ENCODE results near the gene EIF2D.

EIF2D gene, protein sequence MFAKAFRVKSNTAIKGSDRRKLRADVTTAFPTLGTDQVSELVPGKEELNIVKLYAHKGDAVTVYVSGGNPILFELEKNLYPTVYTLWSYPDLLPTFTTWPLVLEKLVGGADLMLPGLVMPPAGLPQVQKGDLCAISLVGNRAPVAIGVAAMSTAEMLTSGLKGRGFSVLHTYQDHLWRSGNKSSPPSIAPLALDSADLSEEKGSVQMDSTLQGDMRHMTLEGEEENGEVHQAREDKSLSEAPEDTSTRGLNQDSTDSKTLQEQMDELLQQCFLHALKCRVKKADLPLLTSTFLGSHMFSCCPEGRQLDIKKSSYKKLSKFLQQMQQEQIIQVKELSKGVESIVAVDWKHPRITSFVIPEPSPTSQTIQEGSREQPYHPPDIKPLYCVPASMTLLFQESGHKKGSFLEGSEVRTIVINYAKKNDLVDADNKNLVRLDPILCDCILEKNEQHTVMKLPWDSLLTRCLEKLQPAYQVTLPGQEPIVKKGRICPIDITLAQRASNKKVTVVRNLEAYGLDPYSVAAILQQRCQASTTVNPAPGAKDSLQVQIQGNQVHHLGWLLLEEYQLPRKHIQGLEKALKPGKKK

GRCh38 chr1:206612129-206612876, at the start of gene EIF2D:
Gene EIF2D (minus strand): TSS chr1:206612465. CDS start chr1:206612342, 123 bp downstream.
- Histone ChIP-seq H3K36me3 (peaks cover 30% of the 10 kb centered on the region), H3K27me3 (no peaks in the 10 kb centered on the region), H3K9ac (peak within 1 kb of the TSS; percentile 92), H3K4me2 (peak within 1 kb of the TSS; percentile 97), H3K4me1 (peaks cover 35% of the 10 kb centered on the region), H3K4me3 (peak within 1 kb of the TSS; percentile 79), H3K27ac (peak within 1 kb of the TSS; percentile 90), H3K9me3 (no peaks in the 10 kb centered on the region), H4K20me1 (no peaks in the 10 kb centered on the region)
- no peak for TF ChIP-seq Cebpa-rat (IDR thresholded peaks at IDR 0.05)

- H3K4me2 ChIP-seq, result peak overlapping the region; percentile 95
- no peaks in the 10 kb centered on the region; the same call in 1 of the 2 replicates for H3K36me3 ChIP-seq
Observed at GRCh38 chr1:206661161-206661820, 49.0 kb upstream of the EIF2D start.

DNA sequence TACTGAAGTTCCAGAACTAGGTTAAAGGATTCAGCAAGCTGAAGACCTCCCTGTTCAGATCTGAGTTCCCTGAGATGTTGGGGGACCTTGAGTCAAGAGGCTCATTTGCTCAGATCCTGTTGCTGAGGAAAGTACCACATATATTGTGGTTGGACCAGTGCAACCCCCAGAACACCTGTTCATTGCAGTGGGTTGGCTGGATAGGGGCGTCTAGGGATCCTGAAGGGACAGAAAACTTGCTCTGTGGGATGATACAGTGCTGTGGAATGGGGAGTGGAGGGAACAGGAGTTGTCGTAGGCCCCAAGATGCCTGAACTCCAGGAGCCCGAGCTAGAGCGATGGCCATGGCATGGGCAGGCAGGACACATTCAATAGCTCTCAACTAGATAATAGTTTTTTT, 47.9 kb upstream of the EIF2D start:
- H3K27me3 ChIP-seq, result no peaks in the 10 kb centered on the region
- H3K36me3 ChIP-seq, result peaks cover 6% of the 10 kb centered on the region; the same call in 1 of the 2 replicates
- no peak for TF ChIP-seq Cebpa-rat (IDR thresholded peaks at IDR 0.05)
- H3K9ac ChIP-seq, result peak overlapping the region; percentile 90
- H3K4me3 ChIP-seq, result peak overlapping the region; percentile 59; the same call in 1 of the 2 replicates
- peaks cover 94% of the 10 kb centered on the region for H3K4me1 ChIP-seq
- peak overlapping the region; percentile 98 for H3K27ac ChIP-seq
- H3K9me3 ChIP-seq, result no peaks in the 10 kb centered on the region
- H3K4me2 ChIP-seq, result peak overlapping the region; percentile 95
- H4K20me1 ChIP-seq, result no peaks in the 10 kb centered on the region

More at GRCh38 chr1:206661161-206661820, 49.0 kb upstream of the EIF2D start:
- Histone ChIP-seq H3K9ac (peak overlapping the region; percentile 25; the same call in 1 of the 2 replicates), H3K4me3 (no peak overlapping the region), H3K27ac (peak overlapping the region; percentile 98), H3K9me3 (no peaks in the 10 kb centered on the region), H3K4me1 (peaks cover 94% of the 10 kb centered on the region), H4K20me1 (no peaks in the 10 kb centered on the region), H3K27me3 (no peaks in the 10 kb centered on the region)
- TF ChIP-seq Cebpa-rat (IDR thresholded peaks at IDR 0.05), result no peak

DNA sequence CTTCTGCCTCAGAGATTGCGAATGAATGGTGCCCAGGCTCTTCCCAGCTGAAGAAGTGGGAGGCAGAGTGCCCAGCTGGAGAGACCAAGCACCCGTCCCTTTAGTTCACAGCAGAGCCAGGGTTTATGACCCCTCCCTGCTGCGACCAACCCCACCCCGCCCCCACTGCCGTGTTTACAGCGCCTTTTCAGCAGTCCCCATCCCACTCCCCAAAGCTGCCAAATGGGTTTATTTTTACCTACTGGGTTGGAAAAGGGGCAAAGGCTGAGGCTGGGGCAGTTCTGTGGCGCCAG, 46.7 kb upstream of the EIF2D start:
- Histone ChIP-seq H3K4me2 (peak overlapping the region; percentile 95), H3K36me3 (peaks cover 11% of the 10 kb centered on the region; the same call in 1 of the 2 replicates), H3K27me3 (no peaks in the 10 kb centered on the region), H3K9ac (peak overlapping the region; percentile 90), H3K4me3 (peak overlapping the region; percentile 59), H3K27ac (peak overlapping the region; percentile 98), H3K9me3 (no peaks in the 10 kb centered on the region), H3K4me1 (peaks cover 96% of the 10 kb centered on the region), H4K20me1 (no peaks in the 10 kb centered on the region)
- TF ChIP-seq Cebpa-rat (IDR thresholded peaks at IDR 0.05), result no peak

GRCh38 chr1:206658264-206658980, 46.2 kb upstream of the EIF2D start:
- H3K36me3 ChIP-seq, result peaks cover 16% of the 10 kb centered on the region; the same call in 1 of the 2 replicates
- H3K9ac ChIP-seq, result peak overlapping the region; percentile 90
- peak overlapping the region; percentile 95 for H3K4me2 ChIP-seq

GRCh38 chr1:206657751-206658150, 45.5 kb upstream of the EIF2D start:
- Histone ChIP-seq H4K20me1 (peaks cover 9% of the 10 kb centered on the region; the same call in 1 of the 2 replicates), H3K4me2 (peak overlapping the region; percentile 95), H3K9ac (peak overlapping the region; percentile 90), H3K4me3 (peak overlapping the region; percentile 52), H3K27ac (peak overlapping the region; percentile 98), H3K27me3 (no peaks in the 10 kb centered on the region), H3K9me3 (no peaks in the 10 kb centered on the region), H3K36me3 (peaks cover 23% of the 10 kb centered on the region; the same call in 1 of the 2 replicates), H3K4me1 (peaks cover 96% of the 10 kb centered on the region)
- TF ChIP-seq Cebpa-rat (IDR thresholded peaks at IDR 0.05), result no peak

More at GRCh38 chr1:206658264-206658980, 46.2 kb upstream of the EIF2D start:
- peak overlapping the region; percentile 59 for H3K4me3 ChIP-seq
- H3K27me3 ChIP-seq, result no peaks in the 10 kb centered on the region
- peak overlapping the region; percentile 98 for H3K27ac ChIP-seq
- TF ChIP-seq Cebpa-rat (IDR thresholded peaks at IDR 0.05), result peak; percentile 94
- peaks cover 96% of the 10 kb centered on the region for H3K4me1 ChIP-seq
- H3K9me3 ChIP-seq, result no peaks in the 10 kb centered on the region
- peaks cover 2% of the 10 kb centered on the region; the same call in 1 of the 2 replicates for H4K20me1 ChIP-seq

GRCh38 chr1:206656936-206657335, 44.7 kb upstream of the EIF2D start:
- Histone ChIP-seq H3K9me3 (no peaks in the 10 kb centered on the region), H3K36me3 (peaks cover 30% of the 10 kb centered on the region), H3K4me3 (no peak overlapping the region), H4K20me1 (peaks cover 17% of the 10 kb centered on the region), H3K4me2 (peak overlapping the region; percentile 95), H3K27me3 (no peaks in the 10 kb centered on the region), H3K4me1 (peaks cover 96% of the 10 kb centered on the region), H3K27ac (peak overlapping the region; percentile 98), H3K9ac (peak overlapping the region; percentile 90)
- TF ChIP-seq Cebpa-rat (IDR thresholded peaks at IDR 0.05), result no peak

DNA sequence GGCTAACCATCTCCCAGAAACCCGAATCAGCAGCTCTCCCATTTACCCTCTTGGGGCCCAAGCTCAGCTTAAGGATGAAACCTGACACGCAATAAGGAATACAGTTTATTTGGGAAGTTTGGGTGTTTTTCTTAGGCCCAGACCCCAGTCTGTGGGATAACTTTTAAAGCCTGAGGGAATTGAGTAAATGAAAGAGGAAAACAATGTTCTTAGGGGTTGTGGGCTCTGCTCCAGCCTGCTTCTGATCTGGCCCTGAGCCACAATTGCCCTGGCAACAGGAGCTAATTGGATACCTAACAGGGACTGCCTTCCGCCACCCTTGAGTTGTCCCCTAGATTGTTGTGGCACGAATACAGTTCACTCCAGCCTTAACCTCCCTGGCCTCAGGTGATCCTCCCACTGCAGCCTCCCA, 43.2 kb upstream of the EIF2D start:
- H3K36me3 ChIP-seq, result peaks cover 44% of the 10 kb centered on the region
- peak overlapping the region; percentile 90; the same call in 1 of the 2 replicates for H3K9ac ChIP-seq
- H3K4me3 ChIP-seq, result no peak overlapping the region
- H3K9me3 ChIP-seq, result no peaks in the 10 kb centered on the region
- peak overlapping the region; percentile 95 for H3K4me2 ChIP-seq
- H3K4me1 ChIP-seq, result peaks cover 96% of the 10 kb centered on the region
- TF ChIP-seq Cebpa-rat (IDR thresholded peaks at IDR 0.05), result no peak
- peak overlapping the region; percentile 98 for H3K27ac ChIP-seq
- no peaks in the 10 kb centered on the region for H3K27me3 ChIP-seq
- H4K20me1 ChIP-seq, result peaks cover 32% of the 10 kb centered on the region

All from BLaER1 (cell line).